A549 (cell line): ENCODE results near the gene IL12A. TPM values are rescaled to one million over a fixed set of nuclear protein-coding genes. Genes with fewer than 3 reads are reported as not detected.

ENCODE experiments used
- ATAC-seq, 2 experiments: fragments of 200-7000 bp in 1 of 2; fragments of >200 bp in 1 of 2; cut with Nextera tagmentation in 1 of 2; cut with Tn5 transposase in 1 of 2; 3 replicates each; pipeline versions ENCODE4 v1.8.0 to v1.9.1; 2018 to 2020; ENCODE audit warnings: mild to moderate bottlenecking in 1 of 2, moderate library complexity in 1 of 2
- CTCF ChIA-PET: fragments of 300-600 bp; sonication (Branson Sonifier 250); formaldehyde crosslinking; extraction: SDS; loops from one replicate; lab custom pipeline; 2021; ENCODE audit warnings: antibody characterized with exemption, inconsistent platforms; lab: Yijun Ruan, JAX
- POLR2A ChIA-PET: fragments of 350-600 bp; formaldehyde crosslinking; extraction: SDS; loops from one replicate; lab custom pipeline; 2021; ENCODE audit warnings: antibody characterized with exemption, inconsistent platforms; lab: Yijun Ruan, JAX
- DNase-seq, 2 experiments: peaks; one replicate each; pipeline versions ENCODE4 v3.0.0 to v3.0.0-alpha.2; 2011 to 2016; ENCODE audit warnings: low read depth in 1 of 2, low spot score in 1 of 2
- FAIRE-seq: peaks from 2 replicates; lab custom pipeline; 2011; peaks lifted over from hg19 to GRCh38; lab: Jason Lieb, UNC
- H3K27ac ChIP-seq, 2 experiments: fragments of >200 bp; sonication (Bioruptor Twin); formaldehyde crosslinking; 3 replicates each; pipeline ENCODE4 v1.5.1; 2016 to 2017
- H3K4me1 ChIP-seq: fragments of >200 bp; sonication (Bioruptor Twin); formaldehyde crosslinking; 3 replicates; pipeline ENCODE4 v1.6.1; 2016
- H3K4me2 ChIP-seq: fragments of >200 bp; sonication (Bioruptor Twin); formaldehyde crosslinking; 3 replicates; pipeline ENCODE4 v1.6.1; 2016
- H3K4me3 ChIP-seq: fragments of >200 bp; sonication (Bioruptor Twin); formaldehyde crosslinking; 3 replicates; pipeline ENCODE4 v1.5.1; 2016
- H3K9me3 ChIP-seq: fragments of >200 bp; sonication (Bioruptor Twin); formaldehyde crosslinking; 3 replicates; pipeline ENCODE4 v1.6.1; 2016
- ATOH8 ChIP-seq: fragments of 250-450 bp; sonication (Bioruptor Pico); IDR thresholded peaks from 2 replicates; pipeline ENCODE4 v1.5.0; 2020; ENCODE audit warnings: low read depth, mild to moderate bottlenecking, moderate library complexity
- BCL3 ChIP-seq: fragments of >200 bp; sonication (Bioruptor Twin); formaldehyde crosslinking; IDR thresholded peaks from 3 replicates; pipeline ENCODE4 v1.6.1; 2016
- CBX8 ChIP-seq: fragments of 200-600 bp; sonication (generic); IDR thresholded peaks from 2 replicates; pipeline ENCODE4 v1.6.1; 2016
- CTCF ChIP-seq: fragments of >200 bp; sonication (Bioruptor Twin); formaldehyde crosslinking; IDR thresholded peaks from 3 replicates; pipeline ENCODE4 v1.5.1; 2016
- E2F6 ChIP-seq: IDR thresholded peaks from 2 replicates; pipeline ENCODE4 v1.6.1; 2012; ENCODE audit warnings: low read depth, borderline replicate concordance
- EHF ChIP-seq: fragments of 250-450 bp; sonication (Bioruptor Pico); IDR thresholded peaks from 2 replicates; pipeline ENCODE4 v1.5.0; 2020; ENCODE audit warnings: mild to moderate bottlenecking
- EP300 ChIP-seq, 2 experiments: fragments of >200 bp; sonication (Bioruptor Twin); formaldehyde crosslinking; IDR thresholded peaks; 2 replicates in 1 of 2; 3 replicates in 1 of 2; pipeline ENCODE4 v1.6.1; 2016 to 2017
- HMGXB4 ChIP-seq: fragments of 250-450 bp; sonication (Bioruptor Pico); IDR thresholded peaks from 2 replicates; pipeline ENCODE4 v1.5.0; 2021; ENCODE audit warnings: mild to moderate bottlenecking, moderate library complexity, borderline replicate concordance
- HOXB13 ChIP-seq: fragments of 250-450 bp; sonication (Bioruptor Pico); IDR thresholded peaks from 2 replicates; pipeline ENCODE4 v1.5.0; 2020; ENCODE audit warnings: low read depth, mild to moderate bottlenecking, moderate library complexity
- HOXB5 ChIP-seq: fragments of 250-450 bp; sonication (Bioruptor Pico); IDR thresholded peaks from 2 replicates; pipeline ENCODE4 v1.5.0; 2020; ENCODE audit warnings: mild to moderate bottlenecking, moderate library complexity
- JUN ChIP-seq, 2 experiments: fragments of >200 bp; sonication (Bioruptor Twin); formaldehyde crosslinking; IDR thresholded peaks; 2 replicates in 1 of 2; 3 replicates in 1 of 2; pipeline ENCODE4 v1.6.1; 2016 to 2017
- MAX ChIP-seq: IDR thresholded peaks from 2 replicates; pipeline ENCODE4 v1.6.1; 2012
- MAZ ChIP-seq: fragments of 150-350 bp; IDR thresholded peaks from 2 replicates; pipeline ENCODE4 v1.6.1; 2014; ENCODE audit warnings: antibody characterized with exemption, low read depth, low read length, borderline replicate concordance
- MYC ChIP-seq: IDR thresholded peaks from 2 replicates; pipeline ENCODE4 v1.6.1; 2012; ENCODE audit warnings: mild to moderate bottlenecking, inconsistent platforms, low read length, improper control_type of control experiment, borderline replicate concordance
- NPAS2 ChIP-seq: fragments of 250-450 bp; sonication (Bioruptor Pico); IDR thresholded peaks from 2 replicates; pipeline ENCODE4 v1.8.0; 2022; ENCODE audit warnings: mild to moderate bottlenecking, moderate library complexity, borderline replicate concordance
- NR3C1 ChIP-seq: fragments of >200 bp; sonication (Bioruptor Twin); formaldehyde crosslinking; IDR thresholded peaks from 3 replicates; pipeline ENCODE4 v1.6.1; 2017
- PBX3 ChIP-seq: IDR thresholded peaks from 2 replicates; pipeline ENCODE4 v1.6.1; 2012
- PHF8 ChIP-seq: fragments of 200-600 bp; sonication (generic); IDR thresholded peaks from 2 replicates; pipeline ENCODE4 v1.6.1; 2016; ENCODE audit warnings: low read depth, mild to moderate bottlenecking, antibody characterized with exemption, moderate library complexity, borderline replicate concordance
- POLR2AphosphoS2 ChIP-seq: conservative IDR thresholded peaks from 2 replicates; pipeline ENCODE4 v1.6.1; 2012; ENCODE audit warnings: low read length, improper control_type of control experiment, inconsistent platforms
- RAD21 ChIP-seq, 2 experiments: fragments of >200 bp in 1 of 2; sonication (Bioruptor Twin) in 1 of 2; formaldehyde crosslinking in 1 of 2; IDR thresholded peaks in 1 of 2; conservative IDR thresholded peaks in 1 of 2; 2 replicates in 1 of 2; 3 replicates in 1 of 2; pipeline ENCODE4 v1.6.1; 2012 to 2018; ENCODE audit warnings: inconsistent platforms in 1 of 2
- RFX5 ChIP-seq: fragments of 450-650 bp; IDR thresholded peaks from 2 replicates; pipeline ENCODE4 v1.7.1; 2014; ENCODE audit warnings: antibody characterized with exemption, mild to moderate bottlenecking, moderate library complexity
- RNF2 ChIP-seq: fragments of 200-600 bp; sonication (generic); IDR thresholded peaks from 2 replicates; pipeline ENCODE4 v1.6.1; 2016; ENCODE audit warnings: low read depth, mild to moderate bottlenecking, antibody characterized with exemption, moderate library complexity, borderline replicate concordance
- SMC3 ChIP-seq: fragments of >200 bp; sonication (Bioruptor Twin); formaldehyde crosslinking; IDR thresholded peaks from 3 replicates; pipeline ENCODE4 v1.6.1; 2018; ENCODE audit warnings: inconsistent platforms
- SREBF2 ChIP-seq: fragments of 450-650 bp; IDR thresholded peaks from 2 replicates; pipeline ENCODE4 v1.6.1; 2014; ENCODE audit warnings: mild to moderate bottlenecking, moderate library complexity
- TFCP2L1 ChIP-seq: fragments of 250-450 bp; sonication (Bioruptor Pico); IDR thresholded peaks from 2 replicates; pipeline ENCODE4 v1.5.0; 2021; ENCODE audit warnings: mild to moderate bottlenecking
- USF2 ChIP-seq: fragments of 450-650 bp; IDR thresholded peaks from 2 replicates; pipeline ENCODE4 v1.6.1; 2014; ENCODE audit warnings: antibody characterized with exemption
- ZNF302 ChIP-seq: fragments of 250-450 bp; sonication (Bioruptor Pico); IDR thresholded peaks from 2 replicates; pipeline ENCODE4 v1.9.0; 2021; ENCODE audit warnings: inconsistent platforms, mild to moderate bottlenecking, moderate library complexity
- WGBS: methylation state at CpG from one replicate; pipeline ENCODE4 v1.1.6; 2017; ENCODE audit errors: missing lambda C conversion rate; 5-methylcytosine and 5-hydroxymethylcytosine counted together
- polyA minus RNA-seq: library from RNA; depleted of rRNA, polyadenylated mRNA; stranded (reverse); fragments of >200 nt; gene quantifications from 2 replicates; pipeline ENCODE4 v1.2.3, GENCODE V29; 2011; rRNA and poly(A)+ RNA removed
- polyA plus RNA-seq, 4 experiments: library from polyadenylated mRNA; depleted of rRNA in 3 of 4; stranded (reverse); fragments of >200 nt; fragmentation: RNase III in 1 of 4; extraction: RNeasy Plus Mini Kit Qiagen cat#74134 plus additional on column Dnase treatment in 1 of 4; gene quantifications; 2 replicates in 3 of 4; 3 replicates in 1 of 4; pipeline ENCODE4 v1.2.3, GENCODE V29; 2011 to 2017

Gene IL12A
- polyA plus RNA-seq (2011; rRNA removed): 0.66 and 1.7 TPM in 2 replicates
- 1.7 and 2.1 TPM in 2 replicates for polyA plus RNA-seq (2012; cell fraction: cytosol; rRNA removed)
- polyA plus RNA-seq (2012; cell fraction: nucleus; rRNA removed): 2.1 and 3.9 TPM in 2 replicates
- polyA plus RNA-seq (2017; fragmentation: RNase III; extraction: RNeasy Plus Mini Kit Qiagen cat#74134 plus additional on column Dnase treatment): 0.76 to 1.3 TPM (median 0.98 TPM) in 3 replicates
- polyA minus RNA-seq: 0.12 TPM in 1 of 2 replicates, not detected in the other

GRCh38 chr3:159988617-159989271 is at the start of gene IL12A:
Gene IL12A, plus strand, starts transcription at chr3:159988835.
- ChIA-PET POLR2A (interaction anchor here (0.9 to 1.2 kb wide), 2 partner anchors 57 to 104 kb away, joined by 3 to 5 read pairs; no protein-coding TSS in a partner anchor), CTCF (interaction anchor here (0.6 to 7.2 kb wide), 55 partner anchors 10 to 727 kb away, joined by 3 to 158 read pairs (median 5); partner anchors contain the start of gene TRIM59)
- Histone ChIP-seq H3K27ac (peak within 1 kb of the TSS; percentile 84 to 90), H3K4me3 (peak within 1 kb of the TSS; percentile 85), H3K4me2 (peak within 1 kb of the TSS; percentile 96)
- ATAC-seq (peak; percentile 96 to 99), DNase-seq (peak; percentile 81 to 82), FAIRE-seq (peak; percentile 77)
- 2% methylated on average over 53 of the region's 54 CpGs for WGBS
- TF ChIP-seq PBX3 (no peak), EP300 (IDR thresholded peaks at IDR 0.05) (no peak), POLR2AphosphoS2 (no peak), BCL3 (no peak), MYC (peak; percentile 20; the same call in 1 of the 2 replicates), NR3C1 (no peak), USF2 (0 out of 2 replicates have a peak, but pooled peaks have one; percentile 4), TFCP2L1 (CRISPR knock-in tag) (no peak), PHF8 (peak; percentile 64; the same call in 1 of the 2 replicates), ZNF302 (no peak), RNF2 (peak; percentile 73; the same call in 1 of the 2 replicates), SREBF2 (no peak), ATOH8 (no peak), MAX (peak; percentile 84), JUN (IDR thresholded peaks at IDR 0.05) (peak in 1 of 2 experiments; percentile 48; a peak in 1 of 5 replicates), E2F6 (peak; percentile 35; the same call in 1 of the 2 replicates), EHF (no peak), HOXB13 (no peak), MAZ (0 out of 2 replicates have a peak, but pooled peaks have one; percentile 52), NPAS2 (CRISPR knock-in tag) (no peak), RFX5 (no peak), SMC3 (peak; percentile 66), RAD21 (conservative IDR thresholded peaks at IDR 0.05 in 1 of 2, IDR thresholded peaks at IDR 0.05 in 1 of 2) (peak; percentile 59 to 65), CTCF (peak; percentile 94), CBX8 (no peak), HOXB5 (no peak), HMGXB4 (CRISPR knock-in tag) (0 out of 2 replicates have a peak, but pooled peaks have one; percentile 85)
- TF ChIP-seq, all 56 proteins: peak for 12
- H3K4me1 ChIP-seq: 0 out of 3 replicates have a peak, but pooled peaks cover 8% of the 10 kb centered on the region
- H3K9me3 ChIP-seq: no peaks in the 10 kb centered on the region
